K562 (cell line): ENCODE measurements around the gene MYLK2. TPM values are rescaled to one million over a fixed set of nuclear protein-coding genes. Genes with fewer than 3 reads are reported as not detected.

Source experiments
- ATAC-seq: fragments of 200-7000 bp; cut with Tn5 transposase; 3 replicates; pipeline ENCODE4 v1.9.1; 2020; ENCODE audit warnings: moderate library complexity
- BruUV-seq: library from RNA; stranded (reverse); fragments of 400-500 nt; replicated peaks from 2 replicates; lab custom pipeline; 2021; lab: Mats Ljungman, UMichigan
- CTCF ChIA-PET: fragments of 300-600 bp; formaldehyde crosslinking; extraction: SDS; loops from one replicate; lab custom pipeline; 2021; ENCODE audit warnings: low intra/inter-chr PET ratio; lab: Yijun Ruan, JAX
- POLR2A ChIA-PET: fragments of 300-600, 350-650 bp; sonication (Branson Sonifier 250); formaldehyde crosslinking; extraction: SDS; loops from one replicate; lab custom pipeline; 2021; ENCODE audit warnings: antibody characterized with exemption, inconsistent platforms; lab: Yijun Ruan, JAX
- DNase-seq, 4 experiments: peaks; one replicate each; pipeline versions ENCODE4 v3.0.0 to v3.0.0-alpha.2; 2011 to 2018; ENCODE audit warnings: low spot score in 3 of 4, mixed read lengths in 3 of 4; ENCODE audit errors: extremely low read depth in 1 of 4
- FAIRE-seq: peaks from 2 replicates; lab custom pipeline; 2011; peaks lifted over from hg19 to GRCh38; lab: Jason Lieb, UNC
- H2AFZ ChIP-seq: 2 replicates; pipeline ENCODE4 v1.6.0; 2011; ENCODE audit warnings: low read depth, low read length, control low read depth, inconsistent platforms
- H3K27ac ChIP-seq: fragments of 200-600 bp; 3 replicates; pipeline ENCODE4 v1.8.0; 2011; ENCODE audit warnings: low read depth, mild to moderate bottlenecking, control low read depth, inconsistent platforms, low read length, moderate library complexity, mixed read lengths; ENCODE audit errors: extremely low read depth
- H3K27me3 ChIP-seq, 2 experiments: fragments of 300-600 bp in 1 of 2; 2 replicates in 1 of 2; 3 replicates in 1 of 2; pipeline versions ENCODE4 v1.6.0 to v1.8.0; 2011; ENCODE audit warnings: inconsistent platforms in 2 of 2, low read length in 2 of 2, mild to moderate bottlenecking in 1 of 2, mixed read lengths in 1 of 2, moderate library complexity in 1 of 2; ENCODE audit not compliant: control insufficient read depth in 2 of 2, insufficient read depth in 2 of 2
- H3K36me3 ChIP-seq: fragments of 300-600 bp; 3 replicates; pipeline ENCODE4 v1.8.0; 2011; ENCODE audit warnings: mild to moderate bottlenecking, low read length, inconsistent platforms; ENCODE audit not compliant: control insufficient read depth, insufficient read depth
- H3K4me1 ChIP-seq, 2 experiments: fragments of 200-600 bp in 1 of 2; replicated peaks in 1 of 2; 2 replicates in 1 of 2; 3 replicates in 1 of 2; pipeline versions ENCODE4 v1.5.1 to v1.8.0; 2011; ENCODE audit warnings: inconsistent platforms in 2 of 2, low read length in 2 of 2, mild to moderate bottlenecking in 1 of 2, mixed read lengths in 1 of 2, moderate library complexity in 1 of 2; ENCODE audit not compliant: control insufficient read depth in 2 of 2, insufficient read depth in 2 of 2
- H3K4me2 ChIP-seq: 2 replicates; pipeline ENCODE4 v1.6.1; 2011; ENCODE audit warnings: low read length, control low read depth, inconsistent platforms, mixed read lengths; ENCODE audit not compliant: insufficient read depth
- H3K4me3 ChIP-seq: fragments of 200-600 bp; sonication (generic), shearing (Covaris generic); 2 replicates; pipeline ENCODE4 v1.5.1; 2016; ENCODE audit warnings: control low read depth, inconsistent platforms
- H3K79me2 ChIP-seq: fragments of 200-600 bp; 3 replicates; pipeline ENCODE4 v1.8.0; 2011; ENCODE audit warnings: low read length, inconsistent platforms; ENCODE audit not compliant: control insufficient read depth, insufficient read depth
- H3K9ac ChIP-seq, 2 experiments: 2 replicates each; pipeline versions ENCODE4 v1.6.0 to v1.6.1; 2011; ENCODE audit warnings: low read depth in 2 of 2, low read length in 2 of 2, control low read depth in 1 of 2, inconsistent platforms in 1 of 2, mild to moderate bottlenecking in 1 of 2, mixed read lengths in 1 of 2; ENCODE audit not compliant: insufficient read depth in 1 of 2
- H3K9me1 ChIP-seq: one replicate; pipeline ENCODE4 v1.6.0; 2011; ENCODE audit warnings: inconsistent platforms, mild to moderate bottlenecking, low read length, moderate library complexity; ENCODE audit not compliant: control insufficient read depth, insufficient read depth
- H3K9me3 ChIP-seq: replicated peaks from 2 replicates; pipeline ENCODE4 v1.5.1; 2011; ENCODE audit warnings: low read depth, low read length, inconsistent platforms; ENCODE audit not compliant: control insufficient read depth, insufficient read depth
- H4K20me1 ChIP-seq: replicated peaks from 2 replicates; pipeline ENCODE4 v1.6.1; 2011; ENCODE audit warnings: low read length, inconsistent platforms, mixed read lengths; ENCODE audit not compliant: control insufficient read depth, insufficient read depth
- BMI1 ChIP-seq: fragments of 150-350 bp; IDR thresholded peaks from 2 replicates; pipeline ENCODE4 v1.6.1; 2014; ENCODE audit warnings: low read length
- BRCA1 ChIP-seq, 2 experiments: fragments of 450-650 bp in 1 of 2; sonication (generic) in 1 of 2; formaldehyde crosslinking in 1 of 2; IDR thresholded peaks; 2 replicates each; pipeline versions ENCODE4 v1.5.0 to v1.6.1; 2017 to 2020; ENCODE audit warnings: mild to moderate bottlenecking in 1 of 2, missing genetic modification reagents in 1 of 2
- CAMTA2 ChIP-seq: fragments of 250-450 bp; sonication (Bioruptor Pico); conservative IDR thresholded peaks from 2 replicates; pipeline ENCODE4 v1.5.1; 2022
- CBX8 ChIP-seq: fragments of 200-600 bp; sonication (generic); IDR thresholded peaks from 2 replicates; pipeline ENCODE4 v1.6.1; 2012; ENCODE audit warnings: borderline replicate concordance, mixed run types, low read depth, mild to moderate bottlenecking, moderate library complexity, mixed read lengths, low read length, control low read depth, inconsistent platforms; ENCODE audit not compliant: poor library complexity, severe bottlenecking; ENCODE audit errors: extremely low read depth
- COPS2 ChIP-seq: fragments of 450-650 bp; conservative IDR thresholded peaks from 2 replicates; pipeline ENCODE4 v1.6.1; 2016; ENCODE audit warnings: mild to moderate bottlenecking, moderate library complexity
- DIDO1 ChIP-seq: fragments of 450-650 bp; IDR thresholded peaks from 2 replicates; pipeline ENCODE4 v1.6.1; 2016; ENCODE audit warnings: low read depth, missing biosample characterization, missing genetic modification characterization
- FUS ChIP-seq: fragments of 200-400 bp; formaldehyde crosslinking; optimal IDR thresholded peaks from 2 replicates; pipeline ENCODE3; 2017; ENCODE audit warnings: low read depth, low read length
- HNRNPL ChIP-seq: fragments of 200-400 bp; formaldehyde crosslinking; IDR thresholded peaks from 2 replicates; pipeline ENCODE4 v1.6.1; 2017; ENCODE audit warnings: low read depth, mild to moderate bottlenecking, low read length
- NONO ChIP-seq, 2 experiments: fragments of 200-400 bp in 1 of 2; fragments of 450-650 bp in 1 of 2; formaldehyde crosslinking in 1 of 2; IDR thresholded peaks; 2 replicates each; pipeline ENCODE4 v1.6.1; 2017; ENCODE audit warnings: low read depth in 2 of 2, mild to moderate bottlenecking in 2 of 2, moderate library complexity in 2 of 2, low read length in 1 of 2
- PHF8 ChIP-seq: fragments of 200-600 bp; sonication (generic); IDR thresholded peaks from 2 replicates; pipeline ENCODE4 v1.6.1; 2012; ENCODE audit warnings: mixed run types, mild to moderate bottlenecking, inconsistent platforms, low read length, moderate library complexity, borderline replicate concordance
- POLR3G ChIP-seq: IDR thresholded peaks from 2 replicates; pipeline ENCODE4 v1.6.1; 2011; ENCODE audit not compliant: insufficient read length, insufficient replicate concordance; ENCODE audit errors: extremely low read depth
- RBFOX2 ChIP-seq: fragments of 200-400 bp; formaldehyde crosslinking; IDR thresholded peaks from 2 replicates; pipeline ENCODE4 v1.6.1; 2017; ENCODE audit warnings: low read depth, mild to moderate bottlenecking, low read length, moderate library complexity
- SMAD1 ChIP-seq: fragments of 150-350 bp; IDR thresholded peaks from 2 replicates; pipeline ENCODE4 v1.6.1; 2014; ENCODE audit warnings: low read length, low read depth; ENCODE audit not compliant: partially characterized antibody
- U2AF2 ChIP-seq: fragments of 200-400 bp; formaldehyde crosslinking; optimal IDR thresholded peaks from 2 replicates; pipeline ENCODE3; 2017; ENCODE audit warnings: low read depth, mild to moderate bottlenecking, low read length
- ZNF184 ChIP-seq: sonication (generic); formaldehyde crosslinking; IDR thresholded peaks from 2 replicates; pipeline ENCODE4 v1.5.0; 2020; ENCODE audit warnings: missing genetic modification reagents
- WGBS: fragments of 100-300 bp; shearing (Covaris generic); methylation state at CpG from one replicate; pipeline ENCODE4 v1.1.6; 2016; ENCODE audit warnings: low coverage, mixed read lengths; ENCODE audit not compliant: insufficient coverage; ENCODE audit errors: missing lambda C conversion rate; 5-methylcytosine and 5-hydroxymethylcytosine counted together
- in situ Hi-C: fragments of 300-500 bp; cut with MboI; formaldehyde crosslinking; loops from 4 replicates; pipeline ENCODE4 v1.15.0; 2018; ENCODE audit warnings: inconsistent platforms, mixed read lengths
- intact Hi-C: fragments of 100-400 bp; cut with micrococcal nuclease; formaldehyde crosslinking; loops from 2 replicates; pipeline ENCODE4 v1.14.2; 2022
- polyA plus RNA-seq, 8 experiments: library from polyadenylated mRNA; depleted of rRNA in 4 of 8; stranded (reverse) in 5 of 8; unstranded in 3 of 8; fragments of >200 nt; fragmentation: Nextera tagmentation in 2 of 8; fragmentation: Illumina TruSeq in 1 of 8; extraction: Ambion mirVana in 2 of 8; extraction: Trizol in 1 of 8; gene quantifications; 2 replicates each; pipeline versions ENCODE4 v1.2.1 to v1.2.3, GENCODE V29; 2011 to 2014; ENCODE audit warnings: inconsistent platforms in 1 of 8, missing spikeins in 1 of 8
- total RNA-seq, 7 experiments: library from RNA; depleted of rRNA in 6 of 7; stranded (reverse); fragments of >200 nt in 6 of 7; fragmentation: Illumina TruSeq in 2 of 7; extraction: Trizol in 2 of 7; gene quantifications; 2 replicates each; pipeline versions ENCODE4 v1.2.1 to v1.2.3, GENCODE V29; 2011 to 2021; ENCODE audit warnings: low replicate concordance in 1 of 7
- TF ChIP-seq, protein P1 (sequence below), 2 experiments: IDR thresholded peaks; 2 replicates each; pipeline ENCODE4 v1.6.1; 2011; ENCODE audit warnings: borderline replicate concordance in 1 of 2, control low read depth in 1 of 2, low read depth in 1 of 2, low read length in 1 of 2, mild to moderate bottlenecking in 1 of 2, mixed read lengths in 1 of 2, moderate library complexity in 1 of 2; ENCODE audit not compliant: insufficient read depth in 1 of 2, insufficient read length in 1 of 2, poor library complexity in 1 of 2, severe bottlenecking in 1 of 2; ENCODE audit errors: extremely low read depth in 1 of 2
- TF ChIP-seq, protein P2 (sequence below), 3 experiments: fragments of 200-800 bp in 1 of 3; sonication (Bioruptor generic) in 1 of 3; sonication (generic) in 1 of 3; formaldehyde crosslinking in 1 of 3; IDR thresholded peaks; 2 replicates each; pipeline versions ENCODE4 v1.6.1 to v1.8.0; 2016 to 2022; ENCODE audit warnings: mild to moderate bottlenecking in 2 of 3, missing compliant biosample characterization in 2 of 3, missing genetic modification characterization in 2 of 3, missing genetic modification reagents in 1 of 3

MYLK2 gene
- total and polyA plus RNA-seq, 9 of the 15 experiments (the other 6 are each of a cell fraction or from before 2014, with no cell fraction given), result 0.07 to 0.53 (median 0.18) TPM; not detected in 2

DNA sequence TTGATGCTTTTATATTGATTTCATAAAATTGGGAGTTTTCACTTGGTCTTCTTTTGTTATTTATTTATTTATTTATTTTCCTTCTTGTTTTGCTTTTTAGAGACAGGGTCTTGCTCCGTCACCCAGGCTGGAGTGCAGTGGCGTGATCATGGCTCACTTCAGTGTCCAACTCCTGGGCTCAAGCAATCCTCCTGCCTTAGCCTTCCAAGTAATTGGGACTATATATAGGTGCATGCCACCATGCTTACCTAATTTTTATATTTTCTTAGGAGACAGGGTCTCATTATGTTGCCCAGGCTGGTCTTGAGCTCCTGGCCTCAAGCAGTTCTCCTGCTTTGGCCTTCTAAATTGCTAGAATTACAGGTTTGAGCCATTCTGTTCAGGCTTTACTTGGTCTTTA is 38.3 kb upstream of the MYLK2 start:
- ATAC-seq, result no peak
- intact Hi-C loops, result no loop called here
- H3K79me2 ChIP-seq, result no peaks in the 10 kb centered on the region
- no peak overlapping the region for H3K9ac ChIP-seq
- H3K36me3 ChIP-seq, result peaks cover 95% of the 10 kb centered on the region
- no peaks in the 10 kb centered on the region for H3K9me1 ChIP-seq
- H2AFZ ChIP-seq, result no peak overlapping the region
- no peak overlapping the region for H3K27ac ChIP-seq
- in situ Hi-C loops, result no loop called here
- TF ChIP-seq DIDO1 (tag) (no peak), COPS2 (no peak), CBX8 (no peak), HNRNPL (no peak), BRCA1 (IDR thresholded peaks at IDR 0.05) (no peak), BRCA1 (CRISPR knock-in tag; IDR thresholded peaks at IDR 0.05) (no peak), U2AF2 (no peak), NONO (IDR thresholded peaks at IDR 0.05; ENCODE audit: low read depth in 2 of 2, low read length in 1 of 2) (no peak), FUS (no peak), RBFOX2 (no peak), SMAD1 (no peak), POLR3G (no peak), BMI1 (no peak), PHF8 (no peak), CAMTA2 (no peak), ZNF184 (CRISPR knock-in tag) (no peak)
- TF ChIP-seq, protein P1, sequence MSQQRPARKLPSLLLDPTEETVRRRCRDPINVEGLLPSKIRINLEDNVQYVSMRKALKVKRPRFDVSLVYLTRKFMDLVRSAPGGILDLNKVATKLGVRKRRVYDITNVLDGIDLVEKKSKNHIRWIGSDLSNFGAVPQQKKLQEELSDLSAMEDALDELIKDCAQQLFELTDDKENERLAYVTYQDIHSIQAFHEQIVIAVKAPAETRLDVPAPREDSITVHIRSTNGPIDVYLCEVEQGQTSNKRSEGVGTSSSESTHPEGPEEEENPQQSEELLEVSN (IDR thresholded peaks at IDR 0.05; ENCODE audit: borderline replicate concordance in 1 of 2, extremely low read depth in 1 of 2, insufficient read depth in 1 of 2, insufficient read length in 1 of 2, low read depth in 1 of 2, low read length in 1 of 2, poor library complexity in 1 of 2, severe bottlenecking in 1 of 2), result no peak
- TF ChIP-seq, protein P2, sequence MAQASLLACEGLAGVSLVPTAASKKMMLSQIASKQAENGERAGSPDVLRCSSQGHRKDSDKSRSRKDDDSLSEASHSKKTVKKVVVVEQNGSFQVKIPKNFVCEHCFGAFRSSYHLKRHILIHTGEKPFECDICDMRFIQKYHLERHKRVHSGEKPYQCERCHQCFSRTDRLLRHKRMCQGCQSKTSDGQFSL (CRISPR knock-in tag; IDR thresholded peaks at IDR 0.05), result no peak
- TF ChIP-seq, protein P2 (tag; IDR thresholded peaks at IDR 0.05), result no peak
- WGBS, result 100% methylated on average over 2 of the region's 2 CpGs
- POLR2A ChIA-PET, result no interaction called here
- no peak for DNase-seq
- no peak overlapping the region for H3K4me3 ChIP-seq
- no peak for FAIRE-seq
- BruUV-seq, result no TSS peak
- no peaks in the 10 kb centered on the region for H3K9me3 ChIP-seq
- H4K20me1 ChIP-seq, result no peaks in the 10 kb centered on the region
- H3K27me3 ChIP-seq, result no peaks in the 10 kb centered on the region
- H3K4me1 ChIP-seq, result no peaks in the 10 kb centered on the region
- CTCF ChIA-PET, result no interaction called here
- H3K4me2 ChIP-seq, result no peak overlapping the region
